HTERT RPE-1 (cell line): ENCODE results near the gene FSIP1.

Experiments
- in situ Hi-C: fragments of 300-500 bp; cut with MboI; formaldehyde crosslinking; loops from 4 replicates; pipeline ENCODE4 v1.14.3; 2020; ENCODE audit warnings: low sequenced_read_pairs

FSIP1 gene

GRCh38 chr15:39585871-39586301 lies 196.8 kb downstream of the FSIP1 start:
- in situ Hi-C loops, result no loop called here

DNA sequence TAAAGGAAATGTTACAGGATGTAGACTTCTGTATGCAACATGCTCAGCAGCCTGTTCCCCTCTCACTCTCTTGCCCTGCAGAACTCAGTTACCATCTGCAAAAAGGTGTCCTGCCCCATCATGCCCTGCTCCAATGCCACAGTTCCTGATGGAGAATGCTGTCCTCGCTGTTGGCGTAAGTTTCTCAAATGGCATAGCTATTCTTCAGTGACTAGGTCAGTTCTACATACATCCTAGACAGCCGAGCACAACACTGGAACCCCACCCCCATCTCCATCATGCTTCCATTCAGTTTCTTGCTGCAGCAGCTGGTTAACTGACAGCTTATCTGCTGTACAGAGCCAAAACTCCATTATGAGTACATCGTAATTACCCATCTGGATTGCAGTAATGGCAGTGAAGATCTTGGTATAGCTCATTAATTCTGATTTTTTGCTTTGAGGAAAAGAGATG lies 197.2 kb downstream of the FSIP1 start:
- in situ Hi-C loops, result no loop called here

DNA sequence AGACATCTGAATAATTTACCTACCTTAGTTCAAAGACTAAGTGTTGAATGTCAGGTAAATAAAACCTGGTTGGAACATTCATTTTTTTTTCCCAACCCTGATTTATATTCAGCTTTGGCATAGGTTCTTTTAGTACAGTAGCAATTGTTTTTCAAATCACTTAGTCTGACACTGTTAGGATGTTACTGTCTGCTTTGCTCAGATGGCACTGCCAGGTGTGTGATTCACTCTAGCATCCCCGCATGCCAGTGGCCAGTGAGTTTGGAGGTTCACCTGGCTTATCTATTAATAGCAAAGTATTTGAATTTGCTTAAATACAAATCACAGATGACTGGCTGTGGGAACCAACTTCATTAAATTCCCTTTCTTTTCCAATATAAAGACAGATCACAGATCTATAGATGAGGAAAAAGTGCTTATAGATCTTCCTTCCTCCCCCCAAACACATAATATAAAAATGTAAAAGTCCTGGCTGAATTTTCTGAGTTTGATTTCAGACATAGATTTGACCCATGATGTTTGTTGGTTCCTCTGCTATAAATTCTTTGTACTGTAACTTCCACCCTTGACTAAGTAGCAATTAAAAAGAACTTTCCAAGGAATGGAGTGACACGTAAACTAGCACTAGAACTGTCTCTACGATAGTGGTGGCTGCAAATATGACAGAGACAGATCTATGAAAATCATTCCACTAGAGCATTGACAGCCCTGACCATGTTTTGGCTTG lies 197.8 kb downstream of the FSIP1 start:
- in situ Hi-C loops, result no loop called here

DNA sequence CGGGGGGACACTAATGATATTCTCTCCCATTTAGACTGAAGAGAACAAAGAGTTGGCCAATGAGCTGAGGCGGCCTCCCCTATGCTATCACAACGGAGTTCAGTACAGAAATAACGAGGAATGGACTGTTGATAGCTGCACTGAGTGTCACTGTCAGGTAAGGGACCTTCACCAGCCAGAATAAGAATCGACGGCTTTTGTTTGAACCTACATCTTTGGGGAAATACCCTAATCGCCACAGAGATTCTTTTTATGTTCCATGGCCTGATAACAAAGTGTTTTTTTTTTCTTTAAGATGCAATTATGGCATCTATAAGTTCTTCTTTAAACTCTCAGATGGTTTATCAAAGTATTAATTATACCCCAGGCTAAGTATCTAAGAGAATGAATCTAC lies 198.4 kb downstream of the FSIP1 start:
- in situ Hi-C loops, result no loop called here

DNA sequence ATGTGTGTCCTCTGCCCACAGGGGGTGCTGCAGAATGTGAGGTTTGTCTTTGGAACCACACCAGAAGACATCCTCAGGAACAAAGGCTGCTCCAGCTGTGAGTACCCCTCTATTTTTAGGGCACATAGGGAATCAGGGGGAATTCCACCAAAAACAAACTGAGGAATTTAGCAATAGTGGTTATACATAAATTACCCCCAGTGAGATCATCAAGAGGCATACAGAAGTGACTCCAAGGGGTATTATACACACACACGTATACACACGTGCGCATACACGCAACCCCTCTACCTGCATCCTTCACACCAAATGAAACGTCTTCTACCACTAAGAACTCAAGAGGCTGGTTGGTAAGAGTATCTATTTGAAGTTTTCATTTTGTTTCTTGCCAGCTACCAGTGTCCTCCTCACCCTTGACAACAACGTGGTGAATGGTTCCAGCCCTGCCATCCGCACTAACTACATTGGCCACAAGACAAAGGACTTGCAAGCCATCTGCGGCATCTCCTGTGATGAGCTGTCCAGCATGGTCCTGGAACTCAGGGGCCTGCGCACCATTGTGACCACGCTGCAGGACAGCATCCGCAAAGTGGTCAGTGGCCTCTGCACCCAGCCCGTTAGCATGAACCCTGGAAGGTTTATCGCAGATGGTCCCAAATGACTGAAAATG lies 198.9 kb downstream of the FSIP1 start:
- in situ Hi-C loops, result no loop called here

DNA sequence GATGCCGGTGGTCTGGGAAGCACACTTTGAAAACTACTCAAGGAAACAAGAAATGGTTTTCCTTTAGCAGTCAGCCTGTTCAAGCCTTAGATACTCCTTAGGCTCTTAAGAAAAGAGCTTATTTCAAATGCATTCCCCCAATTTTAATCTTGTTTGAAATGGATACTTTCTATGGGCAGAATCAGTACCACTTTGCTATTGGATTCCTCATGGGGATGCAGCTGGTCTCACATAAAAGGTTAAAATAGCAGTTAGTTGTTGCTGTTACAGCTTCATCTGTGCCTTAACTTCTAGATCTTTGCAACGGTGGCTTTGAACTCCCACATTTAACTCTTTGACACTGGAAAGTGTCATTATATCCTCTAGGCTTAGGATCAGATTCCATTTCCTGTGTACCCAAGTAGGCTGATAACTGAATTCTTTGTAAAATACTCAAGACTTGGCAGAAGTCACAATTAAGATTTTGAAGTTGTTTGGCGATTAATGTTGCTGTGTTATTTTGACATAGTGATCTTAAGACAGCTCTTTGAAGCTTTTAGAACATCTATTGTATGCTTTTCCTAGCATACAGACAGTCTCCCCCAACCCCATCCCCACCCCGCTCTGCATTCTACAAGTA lies 199.6 kb downstream of the FSIP1 start:
- in situ Hi-C loops, result no loop called here

DNA sequence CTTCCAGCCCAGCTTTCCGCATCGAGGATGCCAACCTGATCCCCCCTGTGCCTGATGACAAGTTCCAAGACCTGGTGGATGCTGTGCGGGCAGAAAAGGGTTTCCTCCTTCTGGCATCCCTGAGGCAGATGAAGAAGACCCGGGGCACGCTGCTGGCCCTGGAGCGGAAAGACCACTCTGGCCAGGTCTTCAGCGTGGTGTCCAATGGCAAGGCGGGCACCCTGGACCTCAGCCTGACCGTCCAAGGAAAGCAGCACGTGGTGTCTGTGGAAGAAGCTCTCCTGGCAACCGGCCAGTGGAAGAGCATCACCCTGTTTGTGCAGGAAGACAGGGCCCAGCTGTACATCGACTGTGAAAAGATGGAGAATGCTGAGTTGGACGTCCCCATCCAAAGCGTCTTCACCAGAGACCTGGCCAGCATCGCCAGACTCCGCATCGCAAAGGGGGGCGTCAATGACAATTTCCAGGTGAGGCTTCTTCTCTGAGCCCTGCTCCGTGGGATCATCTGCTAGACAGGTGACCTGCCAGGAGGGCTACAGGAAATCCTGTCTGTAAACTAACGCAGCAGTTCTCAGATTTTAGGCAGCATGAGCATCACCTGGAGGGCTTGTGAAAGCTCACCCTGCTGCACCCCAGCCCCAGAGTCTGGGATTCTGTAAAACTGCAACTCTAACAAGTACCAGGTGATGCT lies 200.2 kb downstream of the FSIP1 start:
- in situ Hi-C loops, result no loop called here

DNA sequence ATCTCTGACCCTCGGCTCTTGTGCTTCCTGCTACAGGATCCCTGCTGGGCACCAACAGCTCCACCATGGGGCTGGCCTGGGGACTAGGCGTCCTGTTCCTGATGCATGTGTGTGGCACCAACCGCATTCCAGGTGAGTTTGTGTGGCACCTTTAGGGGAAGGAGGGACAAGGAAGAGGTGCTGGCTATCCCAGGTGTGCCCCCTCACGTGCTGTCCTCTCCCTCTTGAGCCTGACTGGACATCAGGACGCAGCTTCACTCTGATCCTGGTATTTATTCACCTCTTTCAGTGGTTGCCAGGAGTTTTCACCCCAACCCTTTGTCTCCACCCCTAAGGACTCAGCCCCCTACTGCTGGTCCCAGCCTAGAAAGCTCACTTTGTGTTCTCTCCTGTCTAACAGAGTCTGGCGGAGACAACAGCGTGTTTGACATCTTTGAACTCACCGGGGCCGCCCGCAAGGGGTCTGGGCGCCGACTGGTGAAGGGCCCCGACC lies 200.8 kb downstream of the FSIP1 start:
- in situ Hi-C loops, result no loop called here

DNA sequence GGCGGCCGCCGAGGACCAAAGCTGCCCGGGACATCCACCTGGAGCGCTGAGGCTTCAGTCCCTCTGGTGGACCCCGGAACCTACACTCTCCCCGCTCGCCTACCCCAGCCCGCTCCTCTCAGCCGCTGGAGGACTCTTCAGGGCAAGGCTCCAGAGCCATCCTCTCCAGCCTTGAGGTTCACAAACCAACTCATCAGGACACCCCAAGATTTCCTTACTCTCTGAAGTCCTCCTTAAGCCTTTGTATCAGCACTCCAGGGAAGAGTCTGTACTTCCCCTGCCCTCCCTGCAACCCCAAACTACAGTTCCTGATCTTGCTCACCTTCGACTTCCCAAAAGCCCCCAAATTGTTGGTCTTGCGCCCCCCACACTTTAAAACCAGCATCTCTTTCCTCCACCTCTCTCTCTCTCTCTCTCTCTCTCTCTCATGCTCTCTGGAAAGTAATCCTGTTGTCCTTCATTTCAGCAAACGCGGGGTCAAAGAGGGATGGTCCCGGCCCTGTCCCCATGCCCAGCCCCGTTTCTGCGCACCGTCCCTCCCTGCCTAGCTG lies 201.3 kb downstream of the FSIP1 start:
- in situ Hi-C loops, result no loop called here

DNA sequence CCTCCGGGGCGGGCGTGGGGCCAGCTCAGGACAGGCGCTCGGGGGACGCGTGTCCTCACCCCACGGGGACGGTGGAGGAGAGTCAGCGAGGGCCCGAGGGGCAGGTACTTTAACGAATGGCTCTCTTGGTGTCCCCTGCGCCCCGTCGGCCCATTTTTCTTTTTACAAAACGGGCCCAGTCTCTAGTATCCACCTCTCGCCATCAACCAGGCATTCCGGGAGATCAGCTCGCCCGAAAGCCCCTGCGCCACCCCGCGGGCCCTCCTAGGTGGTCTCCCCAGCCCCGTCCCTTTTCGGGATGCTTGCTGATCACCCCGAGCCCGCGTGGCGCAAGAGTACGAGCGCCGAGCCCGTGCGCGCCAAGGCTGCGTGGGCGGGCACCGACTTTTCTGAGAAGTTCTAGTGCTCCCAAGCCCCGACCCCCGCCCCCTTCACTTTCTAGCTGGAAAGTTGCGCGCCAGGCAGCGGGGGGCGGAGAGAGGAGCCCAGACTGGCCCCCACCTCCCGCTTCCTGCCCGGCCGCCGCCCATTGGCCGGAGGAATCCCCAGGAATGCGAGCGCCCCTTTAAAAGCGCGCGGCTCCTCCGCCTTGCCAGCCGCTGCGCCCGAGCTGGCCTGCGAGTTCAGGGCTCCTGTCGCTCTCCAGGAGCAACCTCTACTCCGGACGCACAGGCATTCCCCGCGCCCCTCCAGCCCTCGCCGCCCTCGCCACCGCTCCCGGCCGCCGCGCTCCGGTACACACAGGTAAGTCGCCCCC lies 202.0 kb downstream of the FSIP1 start, which contains the start of gene THBS1:
THBS1 (plus strand) TSS at position 595 of the 757 bp plus-strand sequence. CDS start 779 bp downstream, outside the sequence.
- in situ Hi-C loops, result no loop called here

DNA sequence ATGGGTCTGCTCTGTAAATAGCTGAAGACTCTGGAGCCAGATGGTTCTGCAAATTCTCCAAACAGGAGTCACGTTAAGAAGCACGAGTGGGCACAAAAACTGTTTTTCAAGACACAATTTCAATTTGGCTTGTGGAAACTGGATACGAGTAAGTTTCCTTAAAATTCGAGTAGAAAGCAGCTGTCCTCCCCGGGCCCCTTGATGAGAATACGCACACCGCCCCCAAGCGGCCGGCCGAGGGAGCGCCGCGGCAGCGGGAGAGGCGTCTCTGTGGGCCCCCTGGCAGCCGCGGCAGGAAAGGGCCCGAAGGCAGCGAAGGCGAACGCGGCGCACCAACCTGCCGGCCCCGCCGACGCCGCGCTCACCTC lies 202.5 kb downstream of the FSIP1 start:
- in situ Hi-C loops, result no loop called here

GRCh38 chr15:39579487-39580116 lies 203.0 kb downstream of the FSIP1 start:
- in situ Hi-C loops, result no loop called here

DNA sequence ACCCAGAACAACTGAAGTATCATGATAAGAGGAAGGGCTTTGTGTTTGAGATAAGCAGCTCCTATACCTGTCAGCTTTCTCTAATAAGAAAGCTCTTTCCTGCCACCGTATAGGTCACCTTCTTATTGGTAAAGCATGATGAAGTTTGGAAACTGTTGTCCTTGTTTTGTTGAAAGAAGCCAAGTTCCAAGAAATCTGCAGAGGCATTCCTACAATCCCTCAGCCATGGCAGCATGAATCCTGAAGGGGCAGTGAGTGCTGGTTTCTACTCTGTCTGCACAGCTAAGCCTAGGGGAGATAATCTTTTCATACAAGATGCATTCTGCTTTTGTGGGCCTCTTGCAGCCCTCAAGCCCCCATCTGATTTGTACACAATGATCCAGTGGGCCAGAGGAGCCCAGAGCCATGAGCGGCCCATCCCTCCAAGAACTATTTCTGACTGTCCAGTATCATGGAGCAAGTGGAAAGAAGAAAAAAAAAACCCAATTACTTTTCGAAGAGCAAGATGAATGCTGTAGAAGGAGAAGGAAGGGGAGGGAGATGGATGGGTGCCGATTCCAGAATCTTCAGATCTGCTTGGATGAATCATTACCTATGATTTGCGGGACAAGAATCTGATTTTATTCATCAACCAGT lies 203.7 kb downstream of the FSIP1 start:
- in situ Hi-C loops, result no loop called here

DNA sequence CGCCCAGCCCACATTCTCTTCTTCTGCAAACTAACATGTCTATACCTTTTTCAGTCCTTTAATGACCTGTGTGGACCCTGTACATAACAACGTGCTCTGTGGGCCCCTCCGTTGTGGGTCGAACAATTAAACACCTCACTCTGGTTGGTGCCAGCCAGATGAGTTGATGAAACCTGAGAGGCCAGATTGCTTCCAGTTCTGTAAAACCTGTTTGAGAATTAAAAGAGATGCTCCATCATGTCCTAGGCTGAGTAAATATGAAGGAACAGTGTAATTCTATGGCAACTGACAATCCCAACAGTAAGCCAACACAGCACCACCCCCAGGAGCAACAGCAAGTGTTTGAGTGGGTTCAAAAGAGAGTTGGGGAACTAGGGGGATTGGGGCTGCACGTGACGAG lies 207.5 kb downstream of the FSIP1 start:
- in situ Hi-C loops, result no loop called here

- in situ Hi-C loops, result no loop called here
These were observed 208.2 kb downstream of the FSIP1 start for GRCh38 chr15:39574427-39574826.

GRCh38 chr15:39573844-39574243 lies 208.8 kb downstream of the FSIP1 start:
- in situ Hi-C loops, result no loop called here

DNA sequence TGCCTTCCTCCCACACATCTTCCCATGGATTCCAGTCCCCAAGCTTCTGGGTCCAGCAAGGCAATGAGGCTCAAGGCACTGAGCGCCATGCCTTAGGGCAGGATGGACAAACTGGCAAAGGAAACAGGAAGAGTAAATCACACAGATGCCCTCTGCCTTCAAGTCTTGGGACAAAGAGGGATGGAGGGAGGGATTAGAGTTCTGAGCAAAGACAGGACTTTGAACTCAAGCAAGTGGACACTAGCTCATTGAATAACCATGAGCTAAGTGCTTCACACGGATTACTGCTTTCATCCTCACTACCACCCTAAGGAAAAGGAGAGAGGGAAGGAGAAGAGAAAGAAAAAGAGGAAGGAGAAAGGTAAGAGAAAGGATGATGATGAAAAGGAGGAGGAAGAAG lies 209.4 kb downstream of the FSIP1 start:
- in situ Hi-C loops, result no loop called here

- in situ Hi-C loops, result no loop called here
These were observed 216.8 kb downstream of the FSIP1 start for GRCh38 chr15:39565851-39566250.

DNA sequence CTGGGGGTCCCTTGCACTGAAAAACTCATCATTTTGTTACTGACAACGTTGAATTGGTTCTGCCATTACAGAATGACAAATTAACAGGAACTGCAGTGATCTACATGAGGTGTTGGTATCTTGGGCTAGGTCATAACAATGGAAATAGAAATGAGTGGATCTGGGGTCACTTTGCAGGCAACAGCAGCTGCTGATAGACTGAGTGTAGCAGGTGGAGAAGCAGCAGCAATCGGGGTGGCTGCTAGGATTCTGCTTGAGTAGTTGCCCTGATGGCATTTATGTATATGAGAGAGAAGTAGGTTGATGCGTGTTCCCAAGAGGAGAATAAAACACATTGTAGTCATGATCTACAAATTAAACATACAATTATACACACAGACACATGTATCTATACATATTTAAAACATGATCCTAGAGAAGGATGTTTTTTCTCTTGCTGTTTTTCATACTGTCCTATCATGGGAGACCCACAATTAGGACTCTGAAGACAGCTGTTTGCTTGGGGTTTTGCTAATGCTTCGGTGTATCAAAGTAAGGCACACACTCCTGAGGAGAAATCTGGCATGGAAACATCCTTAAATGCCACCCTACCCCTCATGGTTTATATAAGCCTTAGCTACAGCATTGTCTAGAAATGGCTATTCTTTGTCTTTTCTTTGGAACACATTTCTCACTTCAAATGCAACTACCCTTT lies 217.5 kb downstream of the FSIP1 start:
- in situ Hi-C loops, result no loop called here
